ENCODE measurements around the gene ADAMTSL1. TPM values are rescaled to one million over a fixed set of nuclear protein-coding genes. Genes with fewer than 3 reads are reported as not detected.

ADAMTSL1 gene
- total and polyA plus RNA-seq, 2 of the 13 experiments (the other 11 are each of a cell fraction or from before 2014, with no cell fraction given), result not detected

GRCh38 chr9:18591261-18591660 lies 117.3 kb downstream of the ADAMTSL1 start:
- no peak for TF ChIP-seq POLR2AphosphoS2 (IDR thresholded peaks at IDR 0.05; ENCODE audit: low read depth, low read length)
- no peak for TF ChIP-seq NPAS2 (CRISPR knock-in tag; IDR thresholded peaks at IDR 0.05; ENCODE audit: borderline replicate concordance)
- WGBS (ENCODE audit: low lambda C conversion rate), result 6% methylated on average over 2 of the region's 2 CpGs
- Histone ChIP-seq H3K4me2 (ENCODE audit: low read depth, low read length) (no peak overlapping the region), H3K27ac (ENCODE audit: extremely low read length, insufficient read depth, low read length) (no peak overlapping the region), H3K36me3 (replicated peaks in 1 of 2; ENCODE audit: control insufficient read depth in 1 of 2, insufficient read depth in 2 of 2, low read length in 2 of 2) (no peaks in the 10 kb centered on the region), H3K79me2 (ENCODE audit: insufficient read depth, low read length) (no peaks in the 10 kb centered on the region), H3K27me3 (ENCODE audit: control insufficient read depth in 1 of 2, insufficient read depth in 2 of 2, low read length in 2 of 2) (no peaks in the 10 kb centered on the region), H3K9me3 (ENCODE audit: low read length) (no peaks in the 10 kb centered on the region), H3K4me3 (replicated peaks in 1 of 3; ENCODE audit: insufficient read depth in 1 of 3, low read depth in 2 of 3, low read length in 3 of 3) (no peak overlapping the region), H2AFZ (ENCODE audit: low read length) (no peak overlapping the region), H3K9ac (ENCODE audit: insufficient read depth, low read depth, low read length) (no peak overlapping the region), H3K4me1 (ENCODE audit: insufficient read depth, low read length) (no peaks in the 10 kb centered on the region), H4K20me1 (ENCODE audit: insufficient read depth, low read length) (no peaks in the 10 kb centered on the region)
- ChIA-PET CTCF (ENCODE audit: low intra/inter-chr PET ratio, low total read pairs) (no interaction called here), POLR2A (no interaction called here)
- in situ Hi-C loops (cut with HindIII; ENCODE audit: extremely low pct_ligation_motif_present, low pct_unique_long_range_greater_than_20kb), result no loop called here
- no TSS peak for BruUV-seq (replicated peaks)
- ATAC-seq (no peak), FAIRE-seq (no peak), DNase-seq (ENCODE audit: low spot score) (no peak)
- intact Hi-C loops (cut with micrococcal nuclease; ENCODE audit: unreplicated experiment), result no loop called here

- no peaks in the 10 kb centered on the region for H3K36me3 ChIP-seq (replicated peaks in 1 of 2; ENCODE audit: control insufficient read depth in 1 of 2, insufficient read depth in 2 of 2, low read length in 2 of 2)
- BruUV-seq (replicated peaks), result no TSS peak
- no peaks in the 10 kb centered on the region for H3K79me2 ChIP-seq (ENCODE audit: insufficient read depth, low read length)
- H3K9ac ChIP-seq (ENCODE audit: insufficient read depth, low read depth, low read length), result no peak overlapping the region
- H3K4me3 ChIP-seq (replicated peaks in 1 of 3; ENCODE audit: insufficient read depth in 1 of 3, low read depth in 2 of 3, low read length in 3 of 3), result no peak overlapping the region
- no peak overlapping the region for H3K27ac ChIP-seq (ENCODE audit: extremely low read length, insufficient read depth, low read length)
- no peaks in the 10 kb centered on the region for H4K20me1 ChIP-seq (ENCODE audit: insufficient read depth, low read length)
- no peaks in the 10 kb centered on the region for H3K9me3 ChIP-seq (ENCODE audit: low read length)
- in situ Hi-C loops (cut with HindIII; ENCODE audit: extremely low pct_ligation_motif_present, low pct_unique_long_range_greater_than_20kb), result no loop called here
- ATAC-seq (no peak), DNase-seq (ENCODE audit: low spot score) (no peak), FAIRE-seq (no peak)
- ChIA-PET POLR2A (no interaction called here), CTCF (ENCODE audit: low intra/inter-chr PET ratio, low total read pairs) (no interaction called here)
- H3K4me2 ChIP-seq (ENCODE audit: low read depth, low read length), result no peak overlapping the region
- H3K27me3 ChIP-seq (ENCODE audit: control insufficient read depth in 1 of 2, insufficient read depth in 2 of 2, low read length in 2 of 2), result no peaks in the 10 kb centered on the region
- intact Hi-C loops (cut with micrococcal nuclease; ENCODE audit: unreplicated experiment), result no loop called here
- no peaks in the 10 kb centered on the region for H3K4me1 ChIP-seq (ENCODE audit: insufficient read depth, low read length)
- no peak overlapping the region for H2AFZ ChIP-seq (ENCODE audit: low read length)
- TF ChIP-seq ZNF543 (CRISPR knock-in tag; IDR thresholded peaks at IDR 0.05), result no peak
- no peak for TF ChIP-seq BHLHE40 (IDR thresholded peaks at IDR 0.05; ENCODE audit: low read length)
- TF ChIP-seq SNAPC5 (CRISPR knock-in tag; IDR thresholded peaks at IDR 0.05; ENCODE audit: borderline replicate concordance), result no peak
- TF ChIP-seq ZNF607 (CRISPR knock-in tag; IDR thresholded peaks at IDR 0.05; ENCODE audit: borderline replicate concordance), result no peak
- no peak for TF ChIP-seq ZFY (CRISPR knock-in tag; IDR thresholded peaks at IDR 0.05)
- TF ChIP-seq NFKB2 (CRISPR knock-in tag; IDR thresholded peaks at IDR 0.05; ENCODE audit: borderline replicate concordance), result no peak
- TF ChIP-seq ZNF431 (CRISPR knock-in tag; IDR thresholded peaks at IDR 0.05; ENCODE audit: borderline replicate concordance, low read depth), result no peak
- no peak for TF ChIP-seq ZNF83 (CRISPR knock-in tag; IDR thresholded peaks at IDR 0.05; ENCODE audit: borderline replicate concordance)
- no peak for TF ChIP-seq ZBTB33 (CRISPR knock-in tag; IDR thresholded peaks at IDR 0.05)
- no peak for TF ChIP-seq ZFP36L2 (CRISPR knock-in tag; IDR thresholded peaks at IDR 0.05)
- no peak for TF ChIP-seq ZNF660 (CRISPR knock-in tag; IDR thresholded peaks at IDR 0.05; ENCODE audit: borderline replicate concordance, low read depth)
- no peak for TF ChIP-seq ETV6 (CRISPR knock-in tag; conservative IDR thresholded peaks at IDR 0.05)
- TF ChIP-seq BCLAF1 (IDR thresholded peaks at IDR 0.05), result no peak
- no peak for TF ChIP-seq ZNF225 (CRISPR knock-in tag; IDR thresholded peaks at IDR 0.05)
- no peak for TF ChIP-seq SSRP1 (CRISPR knock-in tag; IDR thresholded peaks at IDR 0.05)
Measured at GRCh38 chr9:18594837-18595236, 120.9 kb downstream of the ADAMTSL1 start.

All from HepG2 (cell line).